Stomach (tissue), 4 donors: ENCODE data around the gene ETHE1.

ENCODE experiments used
- EP300 ChIP-seq: sonication (generic); formaldehyde crosslinking; IDR thresholded peaks from one replicate; pipeline ENCODE4 v1.6.1; 2017; ENCODE audit warnings: antibody characterized with exemption
- POLR2AphosphoS5 ChIP-seq, 3 donors: sonication (generic); formaldehyde crosslinking; IDR thresholded peaks; one replicate each; pipeline ENCODE4 v1.6.1; 2016; ENCODE audit warnings: antibody characterized with exemption in 3 of 3
- TF ChIP-seq, protein P1 (sequence below), 7 experiments: fragments of 450-650 bp in 4 of 7; fragments of 200-600 bp in 3 of 7; sonication (generic) in 3 of 7; IDR thresholded peaks; one replicate each; pipeline ENCODE4 v1.5.1; 2016 to 2019; ENCODE audit warnings: antibody characterized with exemption in 7 of 7, control low read depth in 2 of 7, mild to moderate bottlenecking in 1 of 7

DNA sequence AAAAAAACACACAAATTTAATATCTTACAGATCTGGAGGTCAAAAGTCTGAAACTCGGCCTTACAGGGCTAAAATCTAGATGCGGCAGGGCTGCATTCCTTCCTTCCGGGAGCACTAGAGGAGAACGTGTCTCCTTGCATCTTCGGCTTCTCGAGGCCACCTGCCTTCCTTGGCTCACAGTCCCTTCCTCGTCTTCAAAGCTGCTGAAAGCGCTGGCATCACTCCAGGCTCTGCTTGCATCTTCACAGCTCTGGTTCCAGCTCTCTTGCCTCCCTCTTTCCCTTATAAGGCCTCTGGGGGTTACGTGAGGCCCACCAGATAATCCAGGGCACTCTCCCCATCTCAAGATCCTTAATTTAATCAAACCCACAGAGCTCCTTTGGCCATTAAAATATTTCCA lies 37.8 kb upstream of the ETHE1 start:
- TF ChIP-seq POLR2AphosphoS5 (IDR thresholded peaks at IDR 0.05) (no peak), EP300 (no peak)
- TF ChIP-seq, protein P1, sequence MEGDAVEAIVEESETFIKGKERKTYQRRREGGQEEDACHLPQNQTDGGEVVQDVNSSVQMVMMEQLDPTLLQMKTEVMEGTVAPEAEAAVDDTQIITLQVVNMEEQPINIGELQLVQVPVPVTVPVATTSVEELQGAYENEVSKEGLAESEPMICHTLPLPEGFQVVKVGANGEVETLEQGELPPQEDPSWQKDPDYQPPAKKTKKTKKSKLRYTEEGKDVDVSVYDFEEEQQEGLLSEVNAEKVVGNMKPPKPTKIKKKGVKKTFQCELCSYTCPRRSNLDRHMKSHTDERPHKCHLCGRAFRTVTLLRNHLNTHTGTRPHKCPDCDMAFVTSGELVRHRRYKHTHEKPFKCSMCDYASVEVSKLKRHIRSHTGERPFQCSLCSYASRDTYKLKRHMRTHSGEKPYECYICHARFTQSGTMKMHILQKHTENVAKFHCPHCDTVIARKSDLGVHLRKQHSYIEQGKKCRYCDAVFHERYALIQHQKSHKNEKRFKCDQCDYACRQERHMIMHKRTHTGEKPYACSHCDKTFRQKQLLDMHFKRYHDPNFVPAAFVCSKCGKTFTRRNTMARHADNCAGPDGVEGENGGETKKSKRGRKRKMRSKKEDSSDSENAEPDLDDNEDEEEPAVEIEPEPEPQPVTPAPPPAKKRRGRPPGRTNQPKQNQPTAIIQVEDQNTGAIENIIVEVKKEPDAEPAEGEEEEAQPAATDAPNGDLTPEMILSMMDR (IDR thresholded peaks at IDR 0.05) = no peak
